ENCODE measurements around the gene STAC3.
A peak's percentile ranks its signal among the peaks of the same experiment; 100 is the strongest.

STAC3 gene

GRCh38 chr12:57216014-57216911 is 34.7 kb downstream of the STAC3 start, which contains the start of gene NXPH4:
TSS of gene NXPH4 (plus strand) at chr12:57216794. CDS start at chr12:57216970, 176 bp downstream.
- Histone ChIP-seq H3K4me2 (ENCODE audit: low read length) (peak within 1 kb of the TSS; percentile 100), H3K27me3 (ENCODE audit: control insufficient read depth, low read length) (no peaks in the 10 kb centered on the region)

DNA sequence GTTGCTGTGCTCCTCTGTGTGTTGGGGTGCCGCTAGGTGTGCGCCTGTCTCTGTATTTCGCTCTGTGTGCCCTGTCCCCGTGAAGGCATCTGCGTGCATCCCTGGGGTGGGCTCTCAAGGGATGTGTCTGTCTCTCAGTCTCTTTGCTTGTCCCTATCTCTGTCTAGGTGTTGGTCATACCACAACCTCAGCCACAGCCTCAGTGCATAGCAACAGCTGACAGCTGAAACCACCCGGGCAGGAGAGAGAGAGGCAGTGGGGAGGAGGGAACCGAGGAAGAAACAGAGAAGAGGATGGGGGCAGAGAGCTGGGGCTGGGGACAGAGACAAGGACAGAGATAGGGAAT is 35.3 kb downstream of the STAC3 start:
- Histone ChIP-seq H3K27me3 (ENCODE audit: control insufficient read depth, low read length) (no peaks in the 10 kb centered on the region), H3K27ac (ENCODE audit: low read depth, low read length) (peak overlapping the region; percentile 45), H3K9me2 (replicated peaks; ENCODE audit: control insufficient read depth, low read length) (no peaks in the 10 kb centered on the region), H3K4me2 (ENCODE audit: low read length) (peak overlapping the region; percentile 88), H3F3A (ENCODE audit: control insufficient read depth, insufficient read depth) (peaks cover 12% of the 10 kb centered on the region), H3K4me1 (ENCODE audit: control insufficient read depth, low read length) (peaks cover 71% of the 10 kb centered on the region), H3K79me2 (ENCODE audit: control insufficient read depth, low read length) (peaks cover 35% of the 10 kb centered on the region), H3K4me3 (ENCODE audit: low read length) (peak overlapping the region; percentile 73), H3K9me3 (ENCODE audit: control insufficient read depth, insufficient read depth, low read length) (no peaks in the 10 kb centered on the region), H3K36me3 (ENCODE audit: control insufficient read depth, low read length) (peaks cover 11% of the 10 kb centered on the region), H4K20me1 (ENCODE audit: control insufficient read depth, insufficient read depth, low read depth, low read length) (peaks cover 5% of the 10 kb centered on the region; the same call in 1 of the 2 replicates)
- TF ChIP-seq EZH2phosphoT487 (IDR thresholded peaks at IDR 0.05; ENCODE audit: borderline replicate concordance, low read length) (no peak), CTCF (IDR thresholded peaks at IDR 0.05; ENCODE audit: low read depth, low read length, poor library complexity, severe bottlenecking) (no peak)

More at GRCh38 chr12:57216014-57216911, 34.7 kb downstream of the STAC3 start, which contains the start of gene NXPH4:
- peaks cover 78% of the 10 kb centered on the region for H3K4me1 ChIP-seq (ENCODE audit: control insufficient read depth, low read length)
- H3K9me2 ChIP-seq (replicated peaks; ENCODE audit: control insufficient read depth, low read length), result no peaks in the 10 kb centered on the region
- TF ChIP-seq EZH2phosphoT487 (IDR thresholded peaks at IDR 0.05; ENCODE audit: borderline replicate concordance, low read length), result no peak
- TF ChIP-seq CTCF (IDR thresholded peaks at IDR 0.05; ENCODE audit: low read depth, low read length, poor library complexity, severe bottlenecking), result no peak
- H4K20me1 ChIP-seq (ENCODE audit: control insufficient read depth, insufficient read depth, low read depth, low read length), result peaks cover 5% of the 10 kb centered on the region; the same call in 1 of the 2 replicates
- H3K9me3 ChIP-seq (ENCODE audit: control insufficient read depth, insufficient read depth, low read length), result no peaks in the 10 kb centered on the region
- H3K36me3 ChIP-seq (ENCODE audit: control insufficient read depth, low read length), result peaks cover 11% of the 10 kb centered on the region
- peak within 1 kb of the TSS; percentile 96 for H3K4me3 ChIP-seq (ENCODE audit: low read length)
- peaks cover 12% of the 10 kb centered on the region for H3F3A ChIP-seq (ENCODE audit: control insufficient read depth, insufficient read depth)
- peak within 1 kb of the TSS; percentile 51 for H3K27ac ChIP-seq (ENCODE audit: low read depth, low read length)
- H3K79me2 ChIP-seq (ENCODE audit: control insufficient read depth, low read length), result peaks cover 42% of the 10 kb centered on the region

GRCh38 chr12:57215065-57215464 is 35.9 kb downstream of the STAC3 start:
- Histone ChIP-seq H3K4me3 (ENCODE audit: low read length) (peak overlapping the region; percentile 73), H3K9me2 (replicated peaks; ENCODE audit: control insufficient read depth, low read length) (no peaks in the 10 kb centered on the region), H3K27me3 (ENCODE audit: control insufficient read depth, low read length) (no peaks in the 10 kb centered on the region), H3K79me2 (ENCODE audit: control insufficient read depth, low read length) (peaks cover 33% of the 10 kb centered on the region), H3K4me2 (ENCODE audit: low read length) (peak overlapping the region; percentile 88), H4K20me1 (ENCODE audit: control insufficient read depth, insufficient read depth, low read depth, low read length) (peaks cover 5% of the 10 kb centered on the region; the same call in 1 of the 2 replicates), H3K27ac (ENCODE audit: low read depth, low read length) (no peak overlapping the region), H3F3A (ENCODE audit: control insufficient read depth, insufficient read depth) (peaks cover 12% of the 10 kb centered on the region), H3K9me3 (ENCODE audit: control insufficient read depth, insufficient read depth, low read length) (no peaks in the 10 kb centered on the region), H3K4me1 (ENCODE audit: control insufficient read depth, low read length) (peaks cover 69% of the 10 kb centered on the region), H3K36me3 (ENCODE audit: control insufficient read depth, low read length) (peaks cover 11% of the 10 kb centered on the region)
- TF ChIP-seq EZH2phosphoT487 (IDR thresholded peaks at IDR 0.05; ENCODE audit: borderline replicate concordance, low read length) (no peak), CTCF (IDR thresholded peaks at IDR 0.05; ENCODE audit: low read depth, low read length, poor library complexity, severe bottlenecking) (no peak)

Data from DOHH2 (cell line).